HG02642 (cell line): ENCODE measurements around the gene STAG3.
"Not testable (repeated sequence)": the region's sequence is repeated elsewhere in the genome, so short reads cannot be mapped to it uniquely, and the experiment has no call there.

Experiments used
- ATAC-seq: cut with Tn5 transposase; IDR thresholded peaks from one replicate; pipeline ENCODE4 v1.9.1; 2021; ENCODE audit warnings: mild to moderate bottlenecking; ENCODE audit not compliant: unreplicated experiment, poor library complexity

Gene STAG3

DNA sequence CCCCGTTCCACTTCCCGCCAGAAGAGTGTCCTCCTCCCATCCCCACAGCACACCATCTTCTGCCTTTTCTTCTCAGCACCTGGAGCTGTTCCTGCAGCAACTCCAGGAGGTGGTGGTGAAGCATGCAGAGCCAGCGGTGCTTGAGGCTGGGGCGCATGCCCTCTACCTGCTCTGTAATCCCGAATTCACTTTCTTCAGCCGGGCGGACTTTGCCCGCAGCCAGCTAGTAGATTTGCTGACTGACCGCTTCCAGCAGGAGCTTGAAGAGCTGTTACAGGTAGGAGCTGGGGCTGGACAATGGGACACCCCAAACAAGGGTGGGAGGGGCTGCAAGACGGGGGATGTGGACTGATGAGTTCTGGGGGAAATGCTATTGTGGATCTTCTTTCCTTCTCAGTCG is 23.0 kb downstream of the STAG3 start:
- no peak for ATAC-seq

DNA sequence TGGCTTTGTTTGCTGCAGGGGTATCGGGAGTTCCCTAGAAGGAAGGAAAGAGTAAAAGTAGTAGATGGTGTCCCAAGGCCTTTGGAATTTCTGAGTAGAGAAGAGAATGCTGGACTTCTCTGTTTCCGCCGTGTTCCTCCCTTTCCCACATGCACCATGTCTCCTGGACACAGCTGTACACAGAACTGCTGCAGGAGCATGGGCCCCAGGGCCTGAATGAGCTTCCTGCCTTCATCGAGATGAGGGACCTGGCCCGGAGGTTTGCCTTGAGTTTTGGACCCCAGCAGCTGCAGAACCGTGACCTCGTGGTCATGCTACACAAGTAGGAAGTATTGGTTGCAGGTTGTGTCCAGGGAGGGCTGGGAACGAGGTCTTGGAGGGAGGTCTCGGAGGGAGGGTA is 26.7 kb downstream of the STAG3 start:
- no peak for ATAC-seq

DNA sequence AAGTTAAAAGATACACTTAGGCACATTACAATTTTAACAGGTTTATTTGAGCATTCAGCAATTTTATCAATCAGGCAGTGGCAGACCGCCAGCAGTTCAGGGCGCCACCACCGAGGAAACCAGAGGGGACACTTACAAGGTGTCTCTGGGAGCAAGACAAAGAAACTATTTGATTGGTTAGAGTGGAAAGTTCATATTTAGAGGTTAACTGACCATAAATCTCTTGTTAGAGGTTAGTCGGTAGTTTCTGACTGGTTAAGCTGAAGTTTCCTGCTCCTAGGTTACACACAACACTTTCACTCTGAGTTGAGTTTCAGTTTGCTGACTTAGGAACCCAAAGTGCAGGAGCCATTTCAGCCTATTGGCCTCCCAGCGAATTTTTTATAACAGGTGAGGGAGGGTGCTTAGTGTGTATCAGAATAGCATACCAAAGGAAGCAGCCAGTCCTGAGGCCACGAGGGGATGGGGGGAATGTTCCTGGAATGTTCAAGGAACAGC is 31.2 kb downstream of the STAG3 start:
- ATAC-seq = peak; percentile 61

GRCh38 chr7:100209493-100209892 is 31.8 kb downstream of the STAG3 start:
- no peak for ATAC-seq

DNA sequence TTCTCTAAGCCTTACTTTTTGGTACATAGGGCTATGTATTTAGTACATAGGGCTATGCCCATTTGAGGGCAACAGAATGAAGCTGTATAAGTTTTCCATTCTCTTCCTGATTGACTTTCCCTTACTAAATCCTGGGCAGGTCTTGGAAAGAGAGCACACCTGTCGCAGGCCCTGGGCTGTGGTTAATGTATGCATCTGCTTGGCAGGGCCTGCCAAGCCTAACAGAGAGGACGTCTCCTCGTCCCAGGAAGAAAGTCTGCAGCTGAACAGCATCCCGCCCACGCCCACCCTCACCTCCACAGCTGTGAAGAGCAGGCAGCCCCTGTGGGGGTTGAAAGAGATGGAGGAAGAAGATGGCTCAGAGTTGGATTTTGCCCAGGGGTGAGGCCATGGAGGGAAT is 33.1 kb downstream of the STAG3 start:
- no peak for ATAC-seq

DNA sequence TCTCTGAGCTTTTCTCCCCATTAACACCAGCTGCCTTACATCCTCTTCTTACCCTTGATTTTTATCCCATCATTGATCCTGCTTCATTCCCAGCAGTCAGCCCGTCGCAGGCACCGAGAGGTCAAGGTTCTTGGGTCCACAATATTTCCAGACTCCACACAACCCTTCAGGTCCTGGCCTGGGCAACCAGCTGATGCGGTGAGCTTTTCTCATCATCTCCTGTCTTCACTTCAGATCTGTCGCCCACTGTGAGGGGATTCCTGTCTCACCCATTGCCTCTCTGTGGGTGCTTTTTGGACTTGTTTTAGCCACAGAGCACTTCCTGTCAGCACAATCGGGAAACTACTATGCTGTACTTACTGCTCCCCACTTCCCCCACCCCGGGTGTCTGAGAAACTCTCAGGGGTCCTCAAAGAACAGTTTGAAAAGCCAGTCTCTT is 33.6 kb downstream of the STAG3 start:
- ATAC-seq = peak; percentile 38

DNA sequence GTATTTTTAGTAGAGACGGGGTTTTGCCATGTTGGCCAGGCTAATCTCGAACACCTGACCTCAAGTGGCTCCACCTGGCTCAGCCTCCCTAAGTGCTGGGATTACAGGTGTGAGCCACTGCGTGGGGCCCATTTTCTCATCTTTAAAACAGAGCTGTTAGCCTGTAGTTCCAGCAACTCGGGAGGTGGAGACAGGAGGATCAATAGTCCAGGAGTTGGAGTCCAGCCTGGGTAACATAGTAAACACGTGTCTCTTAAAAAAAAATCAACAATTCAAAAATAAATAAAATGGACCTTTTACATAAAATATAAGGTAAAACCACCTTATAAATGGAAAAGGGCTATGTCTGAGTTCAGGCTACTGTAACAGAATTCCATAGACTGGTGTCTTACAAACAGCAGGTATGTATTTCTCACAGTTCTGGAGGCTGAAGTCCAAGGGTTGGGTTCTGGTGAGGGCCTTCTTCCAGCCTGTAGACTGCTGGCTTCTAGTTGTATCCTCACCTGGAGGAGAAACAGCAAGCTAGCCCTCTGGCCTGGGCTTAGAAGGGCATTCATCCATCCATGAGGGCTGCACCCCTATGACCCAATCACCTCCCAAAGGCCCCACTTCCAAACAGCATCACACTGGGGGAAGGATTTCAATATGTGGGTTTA is 35.0 kb downstream of the STAG3 start:
- ATAC-seq = no peak

DNA sequence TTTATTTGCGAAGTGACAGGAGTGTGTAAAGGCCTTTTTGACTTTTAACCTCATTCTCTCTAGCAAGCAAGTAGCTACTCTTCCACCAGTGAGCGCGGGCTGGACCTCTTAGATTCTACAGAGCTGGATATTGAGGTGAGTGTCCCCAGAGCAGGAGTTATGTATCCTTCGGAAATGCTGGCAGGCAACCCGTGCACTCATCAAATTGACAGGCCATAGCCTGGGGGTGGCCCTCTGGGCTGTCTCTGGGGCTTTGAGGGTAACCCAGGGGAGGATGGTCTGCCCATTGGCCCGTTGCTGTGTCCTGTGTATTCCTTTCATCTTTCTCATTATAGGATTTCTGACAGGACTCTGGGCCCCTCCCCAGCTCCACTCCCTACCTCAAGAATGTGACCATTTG is 36.0 kb downstream of the STAG3 start:
- ATAC-seq = no peak

GRCh38 chr7:100214356-100214755 is 36.6 kb downstream of the STAG3 start:
- ATAC-seq = not testable (repeated sequence)

GRCh38 chr7:100215895-100216294 is 38.2 kb downstream of the STAG3 start:
- ATAC-seq = no peak

GRCh38 chr7:100217934-100218333 is 40.2 kb downstream of the STAG3 start:
- peak; percentile 23 for ATAC-seq

GRCh38 chr7:100219271-100219737 is 41.6 kb downstream of the STAG3 start:
- no peak for ATAC-seq

DNA sequence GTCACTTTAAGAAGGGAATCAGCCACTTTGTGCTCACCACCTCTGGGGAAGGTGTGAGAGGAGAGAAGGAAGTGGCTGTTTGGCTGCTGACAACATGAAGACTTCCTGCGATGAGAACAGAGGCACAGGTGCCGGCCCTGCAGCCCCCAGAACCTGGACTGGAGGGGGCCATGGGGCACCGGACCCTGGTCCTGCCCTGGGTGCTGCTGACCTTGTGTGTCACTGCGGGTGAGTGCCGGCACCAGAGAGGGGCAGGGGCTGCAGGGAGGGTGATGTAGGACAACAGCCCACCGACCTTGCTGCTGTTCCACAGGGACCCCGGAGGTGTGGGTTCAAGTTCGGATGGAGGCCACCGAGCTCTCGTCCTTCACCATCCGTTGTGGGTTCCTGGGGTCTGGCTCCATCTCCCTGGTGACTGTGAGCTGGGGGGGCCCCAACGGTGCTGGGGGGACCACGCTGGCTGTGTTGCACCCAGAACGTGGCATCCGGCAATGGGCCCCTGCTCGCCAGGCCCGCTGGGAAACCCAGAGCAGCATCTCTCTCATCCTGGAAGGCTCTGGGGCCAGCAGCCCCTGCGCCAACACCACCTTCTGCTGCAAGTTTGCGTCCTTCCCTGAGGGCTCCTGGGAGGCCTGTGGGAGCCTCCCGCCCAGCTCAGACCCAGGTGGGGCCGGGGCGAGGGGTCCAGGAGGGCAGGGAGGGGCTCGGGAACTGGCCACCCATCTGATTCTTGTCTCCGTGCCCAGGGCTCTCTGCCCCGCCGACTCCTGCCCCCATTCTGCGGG is 42.3 kb downstream of the STAG3 start, which contains the start of gene PVRIG:
Gene PVRIG (plus strand): TSS at position 149 of the 785 bp plus-strand sequence. CDS start 22 bp downstream, at position 171.
- not testable (repeated sequence) for ATAC-seq

DNA sequence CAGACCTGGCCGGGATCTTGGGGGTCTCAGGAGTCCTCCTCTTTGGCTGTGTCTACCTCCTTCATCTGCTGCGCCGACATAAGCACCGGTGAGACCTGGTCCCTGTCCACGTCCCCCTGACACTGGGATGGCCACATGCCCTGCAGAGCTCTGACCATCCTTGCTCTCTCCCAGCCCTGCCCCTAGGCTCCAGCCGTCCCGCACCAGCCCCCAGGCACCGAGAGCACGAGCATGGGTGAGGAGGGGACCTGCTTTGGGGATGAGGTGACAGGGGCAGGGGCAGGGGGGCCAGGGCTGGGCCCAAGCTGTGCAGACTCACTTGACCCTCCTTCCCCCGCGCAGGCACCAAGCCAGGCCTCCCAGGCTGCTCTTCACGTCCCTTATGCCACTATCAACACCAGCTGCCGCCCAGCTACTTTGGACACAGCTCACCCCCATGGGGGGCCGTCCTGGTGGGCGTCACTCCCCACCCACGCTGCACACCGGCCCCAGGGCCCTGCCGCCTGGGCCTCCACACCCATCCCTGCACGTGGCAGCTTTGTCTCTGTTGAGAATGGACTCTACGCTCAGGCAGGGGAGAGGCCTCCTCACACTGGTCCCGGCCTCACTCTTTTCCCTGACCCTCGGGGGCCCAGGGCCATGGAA is 43.0 kb downstream of the STAG3 start:
- peak; percentile 2 for ATAC-seq

- peak; percentile 50 for ATAC-seq
Measured at GRCh38 chr7:100221231-100221718, 43.6 kb downstream of the STAG3 start.

DNA sequence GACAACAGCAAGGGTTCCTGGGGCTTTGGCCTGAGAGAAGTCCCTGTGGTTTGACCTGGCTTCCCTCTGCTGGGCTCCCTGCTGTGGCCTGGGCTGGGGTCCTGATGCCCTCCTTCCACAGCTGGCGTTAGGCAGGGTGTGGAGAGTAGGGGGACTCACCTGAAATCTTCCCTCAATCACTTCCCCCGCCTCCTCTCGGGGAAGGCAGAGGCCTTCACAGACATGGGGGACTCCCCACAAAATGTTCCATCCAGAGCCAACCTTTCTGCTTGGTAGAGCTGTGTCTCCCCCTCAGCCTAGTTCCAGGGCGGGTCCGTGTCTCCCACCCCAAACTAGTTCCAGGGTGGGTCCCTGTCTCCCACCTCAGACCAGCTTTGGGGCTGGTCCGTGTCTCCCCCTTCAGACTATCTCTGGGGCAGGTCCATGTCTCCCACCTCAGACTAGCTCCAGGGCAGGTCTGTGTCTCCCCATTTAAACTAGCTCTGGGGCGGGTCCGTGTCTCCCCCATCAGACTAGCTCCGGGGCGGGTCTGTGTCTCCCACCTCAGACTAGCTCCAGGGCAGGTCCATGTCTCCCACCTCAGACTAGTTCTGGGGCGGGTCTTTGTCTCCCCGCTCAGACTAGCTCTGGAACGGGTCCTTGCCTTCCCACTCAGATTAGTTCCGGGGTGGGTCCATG is 44.2 kb downstream of the STAG3 start:
- ATAC-seq = no peak

DNA sequence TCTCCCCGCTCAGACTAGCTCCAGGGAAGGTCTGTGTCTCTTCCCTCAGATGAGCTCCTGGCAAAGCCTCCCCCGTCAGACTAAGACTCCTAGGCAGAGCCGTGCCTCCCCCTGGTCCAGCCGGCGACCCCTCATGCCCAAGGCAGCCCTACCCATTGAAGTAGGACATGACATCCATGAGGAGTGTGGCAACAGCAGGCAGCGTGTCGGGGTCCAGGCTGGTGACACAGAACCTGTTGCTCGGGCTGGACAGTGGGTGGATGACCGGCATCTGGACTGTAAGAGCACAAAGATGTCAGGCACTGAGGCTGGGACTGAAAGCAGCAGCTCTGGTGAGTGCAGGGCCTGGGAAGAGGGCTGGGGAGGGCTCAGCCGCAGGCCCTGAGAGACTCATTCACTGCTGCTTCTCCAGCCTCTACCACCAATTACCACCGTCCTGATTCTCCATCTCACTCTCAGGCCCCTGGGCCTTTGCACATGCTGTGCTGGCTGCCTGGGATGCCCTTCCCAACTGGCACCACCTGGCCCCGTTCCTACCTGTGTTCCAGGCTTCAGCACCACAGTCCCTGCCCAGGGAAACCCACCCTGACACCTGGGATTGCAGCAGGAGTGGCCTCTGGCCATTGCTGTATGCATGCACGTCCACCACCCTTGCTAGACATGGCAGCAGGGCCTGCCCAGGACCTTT is 44.9 kb downstream of the STAG3 start:
- no peak for ATAC-seq

DNA sequence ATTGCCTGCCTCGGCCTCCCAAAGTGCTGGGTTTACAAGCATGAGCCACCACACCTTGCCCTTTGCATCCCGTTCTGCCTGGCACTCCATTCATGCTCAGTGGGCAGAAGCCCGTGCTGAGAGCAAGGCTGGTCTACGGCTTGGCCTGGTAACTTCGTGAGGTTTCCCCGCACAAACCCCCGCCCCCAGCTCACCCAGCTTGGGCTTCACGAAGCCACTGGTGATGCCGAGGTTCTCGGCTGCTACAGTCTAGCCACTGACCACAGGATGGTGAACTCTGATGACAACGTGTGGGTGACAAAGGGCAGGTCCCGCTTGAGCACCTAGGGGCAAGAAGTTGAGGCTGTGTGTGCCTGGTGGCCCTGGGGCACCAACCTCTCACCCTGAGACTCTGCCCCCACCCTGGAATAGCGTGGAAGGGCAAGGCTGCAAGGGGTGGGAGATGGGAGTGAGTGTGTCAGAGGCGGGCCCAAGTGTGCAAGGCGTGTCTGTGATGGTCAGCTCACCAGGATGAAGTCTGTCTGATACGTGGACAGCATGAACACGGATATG is 45.7 kb downstream of the STAG3 start:
- not testable (repeated sequence) for ATAC-seq

DNA sequence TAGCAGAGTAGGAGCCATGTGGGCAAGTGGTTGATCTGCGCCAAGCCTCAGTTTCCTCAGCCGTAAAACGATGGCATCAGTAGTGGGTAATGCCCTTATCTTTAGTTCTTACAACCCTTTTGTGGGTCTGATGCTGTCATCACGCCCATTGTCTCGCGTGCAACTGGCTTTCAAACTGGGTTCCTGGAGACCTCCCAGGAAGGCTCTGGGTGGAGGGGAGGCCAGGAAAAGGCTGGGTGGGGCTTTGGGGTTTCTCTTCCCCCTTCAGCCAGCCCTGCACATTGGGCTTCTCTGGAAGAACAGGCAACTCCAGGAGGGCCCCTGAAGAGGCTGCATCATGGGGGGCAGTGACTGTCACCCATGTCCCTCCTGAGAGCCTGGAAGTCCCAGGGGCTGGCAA is 47.2 kb downstream of the STAG3 start:
- ATAC-seq = not testable (repeated sequence)
